HepG2 (cell line): Measurements from ENCODE around the gene LOXL4.

ENCODE experiments used
- CBX5 ChIP-seq: sonication (generic); formaldehyde crosslinking; IDR thresholded peaks from 2 replicates; pipeline ENCODE4 v1.4.0; 2020; ENCODE audit warnings: missing genetic modification reagents, borderline replicate concordance
- CTCF ChIP-seq: sonication (generic); formaldehyde crosslinking; IDR thresholded peaks from 2 replicates; pipeline ENCODE4 v1.5.0; 2020; ENCODE audit warnings: mild to moderate bottlenecking, missing genetic modification reagents, moderate library complexity
- EP300 ChIP-seq, 3 experiments: sonication (generic) in 1 of 3; formaldehyde crosslinking in 1 of 3; IDR thresholded peaks; 2 replicates each; pipeline versions ENCODE4 v1.5.1 to v1.6.1; 2011 to 2020; ENCODE audit warnings: low read depth in 2 of 3, low read length in 2 of 3, borderline replicate concordance in 1 of 3, improper control_type of control experiment in 1 of 3, mild to moderate bottlenecking in 1 of 3, missing genetic modification reagents in 1 of 3, moderate library complexity in 1 of 3
- ETV6 ChIP-seq: sonication (generic); formaldehyde crosslinking; conservative IDR thresholded peaks from 2 replicates; pipeline ENCODE4 v1.4.0; 2020; ENCODE audit warnings: missing genetic modification reagents
- FOXA1 ChIP-seq, 2 experiments: fragments of 450-650 bp in 1 of 2; sonication (generic) in 1 of 2; formaldehyde crosslinking in 1 of 2; IDR thresholded peaks; 2 replicates each; pipeline versions ENCODE4 v1.4.0 to v1.6.1; 2016 to 2020; ENCODE audit warnings: missing genetic modification reagents in 1 of 2
- HNRNPLL ChIP-seq: fragments of 200-400 bp; formaldehyde crosslinking; IDR thresholded peaks from 2 replicates; pipeline ENCODE4 v1.6.1; 2017; ENCODE audit warnings: mild to moderate bottlenecking, low read depth, low read length; ENCODE audit not compliant: poor library complexity, severe bottlenecking
- MAX ChIP-seq: IDR thresholded peaks from 2 replicates; pipeline ENCODE4 v1.6.1; 2012; ENCODE audit warnings: inconsistent platforms
- RAD21 ChIP-seq: fragments of 450-650 bp; formaldehyde crosslinking; IDR thresholded peaks from 2 replicates; pipeline ENCODE4 v1.5.0; 2020; ENCODE audit warnings: mild to moderate bottlenecking
- TCF7 ChIP-seq: sonication (generic); IDR thresholded peaks from 2 replicates; pipeline ENCODE4 v1.6.1; 2016; ENCODE audit warnings: antibody characterized with exemption, low read depth
- ZBTB33 ChIP-seq: sonication (generic); formaldehyde crosslinking; IDR thresholded peaks from 2 replicates; pipeline ENCODE4 v1.4.0; 2020; ENCODE audit warnings: missing genetic modification reagents
- ZNF44 ChIP-seq: sonication (generic); formaldehyde crosslinking; IDR thresholded peaks from 2 replicates; pipeline ENCODE4 v1.5.1; 2020; ENCODE audit warnings: mild to moderate bottlenecking, missing genetic modification reagents

- TF ChIP-seq MAX = no peak
- no peak for TF ChIP-seq CBX5 (CRISPR knock-in tag)
- no peak for TF ChIP-seq TCF7
- no peak for TF ChIP-seq ZBTB33 (CRISPR knock-in tag)
- TF ChIP-seq EP300 (IDR thresholded peaks at IDR 0.05; ENCODE audit: low read depth in 2 of 2, low read length in 2 of 2) = no peak
- TF ChIP-seq EP300 (CRISPR knock-in tag; IDR thresholded peaks at IDR 0.05; ENCODE audit: borderline replicate concordance) = no peak
- no peak for TF ChIP-seq FOXA1 (IDR thresholded peaks at IDR 0.05)
- no peak for TF ChIP-seq FOXA1 (CRISPR knock-in tag; IDR thresholded peaks at IDR 0.05)
- TF ChIP-seq CTCF (CRISPR knock-in tag) = no peak
- TF ChIP-seq ETV6 (CRISPR knock-in tag) = no peak
- TF ChIP-seq HNRNPLL = no peak
- no peak for TF ChIP-seq ZNF44
- TF ChIP-seq RAD21 (CRISPR knock-in tag) = no peak
These were observed 42.7 kb upstream of the LOXL4 start for GRCh38 chr10:98310701-98311100.
